NCI-H2196 (cell line): ENCODE measurements around the gene C1QTNF6.

ENCODE experiments used
- DNase-seq: peaks from one replicate; lab custom pipeline; 2025; ENCODE audit not compliant: unreplicated experiment; lab: John Stamatoyannopoulos, UW

C1QTNF6 gene

GRCh38 chr22:37163575-37164504 lies 24.2 kb downstream of the C1QTNF6 start:
- no peak for DNase-seq

GRCh38 chr22:37163096-37163489 lies 25.0 kb downstream of the C1QTNF6 start:
- no peak for DNase-seq

DNA sequence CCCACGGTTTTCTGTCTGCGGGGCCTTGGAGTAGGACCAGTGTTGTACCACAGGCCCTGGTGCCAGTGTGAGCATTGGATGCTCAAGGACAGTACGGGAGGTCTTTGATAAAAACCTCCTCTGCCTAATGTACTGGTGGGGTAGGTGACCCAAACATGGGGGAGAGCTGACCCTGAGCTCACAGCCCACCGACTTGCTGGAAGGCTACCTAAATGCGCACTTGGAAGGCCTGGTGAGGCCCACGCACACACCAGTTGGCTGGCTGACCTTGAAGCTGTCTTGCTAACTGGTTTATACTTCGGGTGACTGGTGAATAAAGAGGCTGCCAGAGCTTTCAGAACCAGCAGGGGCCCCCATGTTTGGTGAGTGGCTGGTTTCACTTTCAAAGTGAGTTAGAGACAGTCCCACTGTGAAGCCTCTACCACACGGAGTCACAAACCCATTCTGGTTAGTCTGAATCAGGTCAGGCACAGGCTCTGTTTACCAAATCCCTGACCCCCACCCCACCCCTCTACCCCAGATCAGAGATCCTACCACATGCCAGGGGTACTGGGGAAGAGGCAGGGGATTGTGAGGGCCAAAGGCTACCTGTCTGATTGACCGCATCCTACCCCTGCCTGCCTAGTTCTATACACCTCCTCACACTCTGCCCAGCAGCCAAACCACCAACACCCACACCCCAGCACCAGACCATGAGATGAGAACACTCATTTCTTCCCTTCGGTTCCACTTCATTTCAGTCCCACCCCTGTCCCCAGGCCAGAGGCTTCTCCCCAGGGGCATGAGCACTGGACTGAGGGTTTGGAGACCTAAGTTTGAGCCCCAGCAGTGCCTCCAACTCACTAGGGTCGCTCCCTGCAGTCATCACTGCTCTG lies 25.6 kb downstream of the C1QTNF6 start:
- DNase-seq = no peak

DNA sequence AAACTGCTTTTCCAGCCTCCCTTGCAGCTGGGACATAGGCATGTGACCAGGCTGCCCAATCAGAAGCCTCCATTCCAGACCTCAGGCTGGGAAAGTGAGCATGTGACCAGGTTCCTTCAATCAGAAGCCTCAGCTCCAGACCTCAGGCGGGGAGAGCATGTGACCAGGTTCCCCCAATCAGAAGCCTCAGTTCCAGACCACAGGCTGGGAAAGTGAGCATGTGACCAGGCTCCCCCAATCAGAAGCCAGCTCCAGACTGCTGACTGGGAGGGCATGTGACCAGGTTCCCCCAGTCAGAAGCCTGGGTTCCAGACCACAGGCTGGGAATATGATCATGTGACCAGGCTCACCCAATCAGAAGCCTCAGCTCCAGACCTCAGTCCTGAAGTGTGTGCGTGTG lies 26.6 kb downstream of the C1QTNF6 start:
- DNase-seq = no peak

GRCh38 chr22:37160027-37160426 lies 28.0 kb downstream of the C1QTNF6 start:
- DNase-seq = no peak

DNA sequence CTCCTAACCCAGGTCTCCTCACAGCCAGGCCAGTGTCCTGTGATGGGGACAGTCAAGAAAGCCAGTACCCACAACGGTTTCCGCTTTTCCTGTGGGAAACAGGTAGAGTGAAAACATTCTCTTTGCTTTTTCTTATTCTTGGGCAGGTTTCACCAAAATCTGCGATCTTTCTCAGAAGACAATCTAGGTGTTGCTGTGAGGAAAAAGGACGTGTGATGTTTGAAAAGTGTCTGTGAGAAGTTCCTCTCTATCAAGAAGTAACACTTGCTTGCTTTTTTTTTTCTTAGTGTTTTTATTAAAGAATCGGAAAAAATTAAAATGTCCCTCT lies 29.1 kb downstream of the C1QTNF6 start:
- DNase-seq = no peak

GRCh38 chr22:37157516-37158285 lies 30.3 kb downstream of the C1QTNF6 start:
- no peak for DNase-seq

DNA sequence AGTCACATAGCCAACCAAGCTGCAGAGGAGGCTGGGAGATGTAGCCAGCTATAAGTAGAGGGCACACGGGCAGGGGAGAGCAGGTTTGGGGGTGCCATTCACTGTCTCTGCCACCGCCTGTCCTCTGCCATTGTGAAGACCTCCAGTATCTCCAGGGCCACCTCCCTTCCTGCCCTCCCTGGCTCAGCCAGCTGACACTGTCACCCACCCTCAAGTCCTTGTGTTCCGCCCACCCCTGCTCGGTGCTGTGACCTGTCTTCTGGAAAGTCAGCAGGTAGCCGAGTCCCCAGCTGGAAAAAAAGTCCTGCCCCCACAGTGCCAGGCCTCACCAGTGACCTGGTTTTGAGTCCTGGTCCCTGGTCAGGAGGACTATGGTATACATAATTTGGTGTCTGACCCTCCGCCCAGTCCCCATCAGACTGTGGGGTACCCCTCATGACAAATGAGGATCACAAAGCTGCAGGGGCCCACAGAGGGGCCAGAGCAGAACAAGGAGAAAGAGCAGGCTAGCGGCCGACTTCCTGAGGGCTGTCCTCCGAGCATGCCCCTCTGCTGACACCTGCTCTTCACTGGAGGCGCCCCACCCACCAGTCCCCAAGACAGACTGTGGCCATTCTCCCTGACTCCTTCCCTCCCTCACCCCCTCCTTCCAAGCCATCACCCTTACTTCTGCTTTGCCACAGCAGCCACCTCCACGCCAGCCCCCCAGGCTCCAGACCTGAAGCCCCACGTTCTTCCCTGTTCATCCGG lies 31.2 kb downstream of the C1QTNF6 start:
- no peak for DNase-seq

GRCh38 chr22:37155971-37156370 lies 32.1 kb downstream of the C1QTNF6 start:
- no peak for DNase-seq

DNA sequence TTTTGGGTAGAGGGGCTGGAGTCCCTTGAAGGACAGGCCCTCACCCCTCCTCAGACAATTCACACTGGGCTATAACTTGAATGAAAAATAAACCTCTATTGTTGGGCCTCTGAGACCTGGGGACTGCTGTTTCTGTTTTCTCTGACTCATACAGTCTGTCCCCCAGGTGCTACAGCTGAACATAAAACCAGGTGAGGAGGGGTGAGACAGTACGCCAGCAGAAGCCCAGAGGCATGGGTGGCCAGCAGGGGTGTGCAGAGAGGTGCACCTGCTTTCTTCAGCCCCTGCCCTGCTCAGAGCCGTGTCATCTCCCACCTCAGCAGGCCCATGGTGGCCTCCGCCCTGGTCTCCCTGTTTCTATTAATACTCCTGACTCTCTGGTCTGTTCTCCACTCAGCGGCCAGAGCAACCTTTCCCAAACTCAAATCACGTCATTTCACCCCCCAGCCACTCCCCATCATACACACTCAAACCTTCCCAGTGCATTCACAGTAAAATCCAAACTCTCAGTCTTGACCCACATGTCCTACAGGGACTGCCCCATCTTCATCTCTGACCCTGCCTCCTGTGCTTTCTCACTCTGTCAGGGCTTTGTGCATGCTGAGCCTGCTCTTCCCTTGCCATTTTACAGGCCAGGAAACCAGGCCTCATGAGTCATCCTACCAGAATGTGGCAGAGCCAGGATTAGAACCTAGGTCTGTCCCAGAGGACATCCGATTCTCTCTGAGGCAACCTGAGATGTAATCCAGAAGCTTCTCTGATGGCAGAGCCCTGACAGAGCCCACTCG lies 32.9 kb downstream of the C1QTNF6 start:
- no peak for DNase-seq

DNA sequence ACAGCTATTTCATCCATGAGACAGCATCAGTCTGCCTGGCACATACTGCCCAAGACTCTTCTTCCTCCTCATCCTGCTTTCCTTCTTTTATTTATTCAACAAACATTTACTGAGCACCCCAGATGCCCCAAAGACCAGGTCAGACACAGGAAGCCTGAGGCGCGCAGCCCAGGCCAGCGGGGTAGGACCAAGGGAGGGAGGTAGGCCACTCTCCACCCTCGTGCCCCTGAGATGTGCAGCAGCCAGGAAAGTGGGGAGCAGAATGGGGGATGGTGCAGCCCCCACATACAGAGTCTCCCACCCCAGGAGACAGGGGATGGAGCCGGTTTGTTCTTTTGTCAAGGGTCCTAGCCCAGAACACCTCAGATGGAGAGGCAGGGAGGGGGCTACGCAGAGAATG lies 34.1 kb downstream of the C1QTNF6 start:
- no peak for DNase-seq

DNA sequence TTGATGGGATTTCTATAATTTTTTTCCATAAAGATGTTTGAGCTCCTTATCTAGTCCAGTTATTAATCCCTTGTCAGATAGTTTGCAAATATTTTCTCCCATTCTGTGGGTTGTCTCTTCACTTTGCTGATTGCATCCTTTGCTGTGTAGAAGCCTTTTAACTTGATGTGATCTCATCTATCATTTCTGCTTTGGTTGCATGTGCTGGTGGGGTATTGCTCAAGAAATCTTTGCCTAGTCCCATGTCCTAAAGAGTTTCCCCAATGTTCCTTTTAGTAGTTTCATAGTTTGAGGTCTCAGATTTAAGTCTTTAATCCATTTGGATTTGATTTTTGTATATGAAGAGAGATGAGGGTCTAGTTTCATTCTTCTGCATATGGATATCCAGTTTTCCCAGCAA lies 36.6 kb downstream of the C1QTNF6 start:
- no peak for DNase-seq

DNA sequence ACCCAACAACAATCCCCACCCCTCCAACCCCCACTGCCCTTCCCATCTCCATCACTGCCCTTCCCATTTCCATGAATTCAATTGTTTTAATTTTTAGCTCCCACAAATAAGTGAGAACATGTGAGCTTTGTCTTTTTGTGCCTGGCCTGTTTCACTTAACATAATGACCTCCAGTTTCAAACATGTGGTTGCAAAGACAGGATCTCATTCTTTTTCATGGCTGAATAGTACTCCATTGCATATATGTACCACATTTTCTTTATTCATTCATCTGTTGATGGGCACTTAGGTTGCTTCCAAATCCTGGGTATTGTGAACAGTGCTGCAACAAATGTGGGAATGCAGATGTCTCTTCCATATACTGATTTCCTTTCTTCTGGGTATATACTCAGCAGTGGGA lies 37.3 kb downstream of the C1QTNF6 start:
- no peak for DNase-seq

- DNase-seq = no peak
Observed at GRCh38 chr22:37148742-37149665, 39.0 kb downstream of the C1QTNF6 start.

GRCh38 chr22:37148031-37148651 lies 39.9 kb downstream of the C1QTNF6 start:
- DNase-seq = no peak

DNA sequence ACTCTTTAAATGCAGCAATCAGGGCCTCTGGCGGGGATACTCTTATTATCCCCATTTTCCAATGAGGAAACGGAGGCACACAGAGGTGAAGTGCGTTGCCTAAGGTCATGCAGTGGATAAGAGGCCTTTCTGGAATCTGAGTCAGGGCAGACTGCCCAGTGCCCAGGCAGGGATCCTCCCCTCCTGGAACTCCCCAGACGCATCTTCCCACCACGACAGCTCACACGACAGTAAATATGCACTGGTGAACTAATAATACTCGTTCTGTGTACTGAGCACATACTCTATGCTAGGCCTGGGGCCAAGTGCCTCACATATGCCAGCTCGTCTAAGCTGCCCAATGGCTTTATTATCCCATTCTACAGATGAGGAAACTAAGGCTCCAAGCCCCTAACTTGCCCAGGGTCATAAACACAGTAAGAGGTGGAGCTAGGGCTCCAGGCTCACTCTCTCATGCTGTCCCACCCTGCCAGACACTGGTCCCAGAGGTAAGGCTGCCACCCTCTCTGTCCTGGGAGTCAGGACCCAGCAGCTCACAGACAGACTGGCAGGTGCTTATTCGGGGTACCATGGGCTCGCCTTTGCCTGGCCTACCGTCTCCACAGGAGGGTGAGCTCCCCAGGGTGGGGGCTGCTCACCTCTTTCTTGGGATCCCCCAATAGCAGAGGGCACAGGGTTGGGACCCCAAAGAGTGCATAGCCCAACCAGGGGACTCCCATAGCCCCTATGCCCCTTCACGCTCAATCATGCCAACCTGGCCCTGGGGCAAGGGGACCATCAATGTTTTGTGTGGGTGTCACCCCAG lies 40.7 kb downstream of the C1QTNF6 start:
- DNase-seq = no peak

GRCh38 chr22:37146507-37147180 lies 41.4 kb downstream of the C1QTNF6 start:
- no peak for DNase-seq
